GM23248 (cell line): Measurements from ENCODE around the gene PSMB11. TPM values are rescaled to one million over a fixed set of nuclear protein-coding genes. Genes with fewer than 3 reads are reported as not detected.

Experiments used
- DNase-seq: peaks from one replicate; pipeline ENCODE4 v3.0.0-alpha.2; 2015
- H2AFZ ChIP-seq: fragments of 200-600 bp; sonication (generic); 2 replicates; pipeline ENCODE4 v1.6.1; 2016; ENCODE audit warnings: antibody characterized with exemption
- H3F3A ChIP-seq: fragments of 200-600 bp; sonication (generic); 2 replicates; pipeline ENCODE4 v1.6.1; 2016; ENCODE audit warnings: mild to moderate bottlenecking, antibody characterized with exemption, mixed run types; ENCODE audit not compliant: insufficient read depth
- H3K27ac ChIP-seq: fragments of 200-600 bp; sonication (generic); 2 replicates; pipeline ENCODE4 v1.5.1; 2016; ENCODE audit warnings: mild to moderate bottlenecking
- H3K27me3 ChIP-seq: fragments of 200-600 bp; sonication (generic); replicated peaks from 2 replicates; pipeline ENCODE4 v1.6.1; 2016; ENCODE audit warnings: mild to moderate bottlenecking; ENCODE audit not compliant: insufficient read depth
- H3K36me3 ChIP-seq: fragments of 200-600 bp; sonication (generic); 2 replicates; pipeline ENCODE4 v1.6.1; 2016; ENCODE audit warnings: low read depth, mild to moderate bottlenecking
- H3K4me1 ChIP-seq: fragments of 200-600 bp; sonication (generic); 2 replicates; pipeline ENCODE4 v1.6.1; 2016; ENCODE audit warnings: mild to moderate bottlenecking; ENCODE audit not compliant: insufficient read depth
- H3K4me2 ChIP-seq: fragments of 200-600 bp; sonication (generic); one replicate; pipeline ENCODE4 v1.6.1; 2016; ENCODE audit warnings: mild to moderate bottlenecking; ENCODE audit not compliant: unreplicated experiment
- H3K4me3 ChIP-seq: fragments of 200-600 bp; sonication (generic); 2 replicates; pipeline ENCODE4 v1.5.1; 2016; ENCODE audit warnings: mild to moderate bottlenecking
- H3K79me2 ChIP-seq: fragments of 200-600 bp; sonication (generic); 2 replicates; pipeline ENCODE4 v1.6.1; 2016; ENCODE audit warnings: mild to moderate bottlenecking; ENCODE audit not compliant: insufficient read depth
- H3K9ac ChIP-seq: fragments of 200-600 bp; sonication (generic); 2 replicates; pipeline ENCODE4 v1.6.1; 2016; ENCODE audit warnings: mild to moderate bottlenecking
- H3K9me2 ChIP-seq: fragments of 200-600 bp; sonication (generic); 2 replicates; pipeline ENCODE4 v1.6.1; 2016; ENCODE audit warnings: mixed run types, mild to moderate bottlenecking, moderate library complexity; ENCODE audit not compliant: insufficient read depth
- H3K9me3 ChIP-seq: fragments of 200-600 bp; sonication (generic); one replicate; pipeline ENCODE4 v1.6.1; 2017; ENCODE audit warnings: low read depth
- H4K20me1 ChIP-seq: fragments of 200-600 bp; sonication (generic); 2 replicates; pipeline ENCODE4 v1.6.0; 2016; ENCODE audit not compliant: insufficient read depth
- EZH2 ChIP-seq: fragments of 200-600 bp; sonication (generic); IDR thresholded peaks from 2 replicates; pipeline ENCODE4 v1.6.1; 2018; ENCODE audit warnings: antibody characterized with exemption, mild to moderate bottlenecking; ENCODE audit not compliant: insufficient read depth, poor library complexity, severe bottlenecking
- EZH2phosphoT487 ChIP-seq: fragments of 200-600 bp; sonication (generic); IDR thresholded peaks from 2 replicates; pipeline ENCODE4 v1.6.1; 2018; ENCODE audit warnings: antibody characterized with exemption, moderate library complexity, mild to moderate bottlenecking, low read depth; ENCODE audit not compliant: insufficient read depth
- WGBS, 2 experiments: methylation state at CpG; one replicate each; pipeline ENCODE4 v1.1.6; 2015 to 2017; ENCODE audit warnings: low lambda C conversion rate in 2 of 2, low coverage in 1 of 2; ENCODE audit errors: missing lambda C conversion rate in 2 of 2; 5-methylcytosine and 5-hydroxymethylcytosine counted together
- in situ Hi-C: fragments of 300-500 bp; cut with MboI; formaldehyde crosslinking; loops from 2 replicates; pipeline ENCODE4 v1.15.0; 2020
- polyA plus RNA-seq: library from polyadenylated mRNA; unstranded; fragments of >200 nt; fragmentation: Nextera tagmentation; extraction: Ambion mirVana; gene quantifications from 2 replicates; pipeline ENCODE4 v1.2.1, GENCODE V29; 2016
- total RNA-seq: library from RNA; depleted of rRNA; stranded (reverse); fragments of >200 nt; shearing (Covaris generic); gene quantifications from 2 replicates; pipeline ENCODE4 v1.2.3, GENCODE V29; 2014

The PSMB11 gene
- total and polyA plus RNA-seq, 2 experiments from 2014 or later: not detected

GRCh38 chr14:23066855-23067744, 25.1 kb downstream of the PSMB11 start:
- H3K36me3 ChIP-seq: peaks cover 54% of the 10 kb centered on the region
- peak overlapping the region; percentile 31; the same call in 1 of the 2 replicates for H3K9ac ChIP-seq
- no peak overlapping the region for H3K4me2 ChIP-seq
- H3K4me1 ChIP-seq: peaks cover 26% of the 10 kb centered on the region
- peaks cover 62% of the 10 kb centered on the region for H3F3A ChIP-seq
- H3K27me3 ChIP-seq: no peaks in the 10 kb centered on the region
- no peaks in the 10 kb centered on the region for H3K9me2 ChIP-seq
- TF ChIP-seq EZH2phosphoT487 (no peak), EZH2 (no peak)
- H4K20me1 ChIP-seq: peaks cover 5% of the 10 kb centered on the region; the same call in 1 of the 2 replicates
- no peak overlapping the region for H3K27ac ChIP-seq
- in situ Hi-C loops: no loop called here
- no peak overlapping the region for H3K4me3 ChIP-seq
- no peak overlapping the region for H2AFZ ChIP-seq
- WGBS, 2 experiments: 85% methylated on average over 16 to 23 of the region's 23 CpGs
- peaks cover 91% of the 10 kb centered on the region for H3K79me2 ChIP-seq
- H3K9me3 ChIP-seq: no peaks in the 10 kb centered on the region
- DNase-seq: no peak

GRCh38 chr14:23067847-23068788, 26.1 kb downstream of the PSMB11 start:
- in situ Hi-C loops: no loop called here
- H3K27ac ChIP-seq: no peak overlapping the region
- no peak for TF ChIP-seq EZH2
- TF ChIP-seq EZH2phosphoT487: no peak
- H3F3A ChIP-seq: peaks cover 62% of the 10 kb centered on the region
- H4K20me1 ChIP-seq: peaks cover 5% of the 10 kb centered on the region; the same call in 1 of the 2 replicates
- peak overlapping the region; percentile 47 for H3K4me2 ChIP-seq
- H3K9me2 ChIP-seq: no peaks in the 10 kb centered on the region
- no peaks in the 10 kb centered on the region for H3K9me3 ChIP-seq
- peaks cover 46% of the 10 kb centered on the region for H3K36me3 ChIP-seq
- H3K4me3 ChIP-seq: peak overlapping the region; percentile 24; the same call in 1 of the 2 replicates
- H3K27me3 ChIP-seq: no peaks in the 10 kb centered on the region
- H2AFZ ChIP-seq: no peak overlapping the region
- peaks cover 21% of the 10 kb centered on the region for H3K4me1 ChIP-seq
- DNase-seq: peak; percentile 23
- H3K9ac ChIP-seq: 0 out of 2 replicates have a peak overlapping the region, but pooled peaks have one; percentile 29
- peaks cover 97% of the 10 kb centered on the region for H3K79me2 ChIP-seq
- 67 to 75% methylated on average over 14 of the region's 14 CpGs for WGBS, 2 experiments

GRCh38 chr14:23068789-23069412, 26.9 kb downstream of the PSMB11 start:
- Histone ChIP-seq H3F3A (peaks cover 62% of the 10 kb centered on the region), H3K9ac (0 out of 2 replicates have a peak overlapping the region, but pooled peaks have one; percentile 29), H2AFZ (no peak overlapping the region), H3K27ac (no peak overlapping the region), H3K79me2 (peaks cover 97% of the 10 kb centered on the region), H3K4me3 (peak overlapping the region; percentile 24; the same call in 1 of the 2 replicates), H3K36me3 (peaks cover 40% of the 10 kb centered on the region), H3K27me3 (no peaks in the 10 kb centered on the region), H3K9me3 (no peaks in the 10 kb centered on the region), H4K20me1 (peaks cover 5% of the 10 kb centered on the region; the same call in 1 of the 2 replicates), H3K9me2 (no peaks in the 10 kb centered on the region), H3K4me2 (peak overlapping the region; percentile 47), H3K4me1 (peaks cover 21% of the 10 kb centered on the region)
- peak; percentile 92 for DNase-seq
- TF ChIP-seq EZH2phosphoT487 (no peak), EZH2 (no peak)
- in situ Hi-C loops: no loop called here
- WGBS, 2 experiments: 22 to 24% methylated on average over 8 of the region's 8 CpGs
